GM18498 (cell line): Measurements from ENCODE around the gene RNF5.
"Not testable (repeated sequence)": the region's sequence is repeated elsewhere in the genome, so short reads cannot be mapped to it uniquely, and the experiment has no call there.

ENCODE experiments used
- ATAC-seq: cut with Tn5 transposase; IDR thresholded peaks from one replicate; pipeline ENCODE4 v1.9.1; 2021; ENCODE audit warnings: mild to moderate bottlenecking, moderate library complexity; ENCODE audit not compliant: unreplicated experiment

RNF5 gene

DNA sequence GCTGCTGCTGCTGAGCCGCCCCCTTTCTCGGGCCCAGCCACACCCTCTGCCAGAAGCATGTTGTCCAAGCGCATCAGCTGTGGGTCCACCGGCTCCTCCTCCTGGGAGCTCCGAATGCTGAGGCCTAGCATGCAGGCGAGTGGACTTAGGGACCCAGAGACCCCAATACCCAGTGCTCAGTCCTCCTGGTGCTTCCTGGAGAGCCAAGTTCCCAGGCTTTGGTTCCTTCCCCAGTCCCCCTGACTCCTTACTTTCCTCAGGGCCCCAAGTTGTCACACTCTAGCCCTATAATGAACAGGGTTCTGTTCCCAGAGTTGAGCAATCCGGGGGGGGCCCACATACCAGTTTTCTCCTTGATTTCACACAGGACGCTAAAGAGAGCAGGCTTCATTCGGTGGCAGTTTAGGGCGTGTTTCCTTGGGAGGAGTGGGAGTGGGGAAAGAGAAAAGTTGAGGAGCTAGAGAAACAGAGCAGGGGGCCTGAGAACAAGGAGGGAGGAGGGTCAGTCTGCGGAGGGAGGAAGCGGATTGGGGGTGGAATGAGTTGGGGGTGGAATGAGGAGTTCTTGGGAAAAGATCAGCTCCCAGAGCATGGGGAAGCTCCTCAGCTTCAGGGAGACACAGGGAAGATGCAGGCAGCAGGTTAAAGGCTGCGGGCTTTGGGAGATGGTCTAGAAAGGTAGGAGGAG, 10.3 kb downstream of the RNF5 start:
- ATAC-seq: no peak

DNA sequence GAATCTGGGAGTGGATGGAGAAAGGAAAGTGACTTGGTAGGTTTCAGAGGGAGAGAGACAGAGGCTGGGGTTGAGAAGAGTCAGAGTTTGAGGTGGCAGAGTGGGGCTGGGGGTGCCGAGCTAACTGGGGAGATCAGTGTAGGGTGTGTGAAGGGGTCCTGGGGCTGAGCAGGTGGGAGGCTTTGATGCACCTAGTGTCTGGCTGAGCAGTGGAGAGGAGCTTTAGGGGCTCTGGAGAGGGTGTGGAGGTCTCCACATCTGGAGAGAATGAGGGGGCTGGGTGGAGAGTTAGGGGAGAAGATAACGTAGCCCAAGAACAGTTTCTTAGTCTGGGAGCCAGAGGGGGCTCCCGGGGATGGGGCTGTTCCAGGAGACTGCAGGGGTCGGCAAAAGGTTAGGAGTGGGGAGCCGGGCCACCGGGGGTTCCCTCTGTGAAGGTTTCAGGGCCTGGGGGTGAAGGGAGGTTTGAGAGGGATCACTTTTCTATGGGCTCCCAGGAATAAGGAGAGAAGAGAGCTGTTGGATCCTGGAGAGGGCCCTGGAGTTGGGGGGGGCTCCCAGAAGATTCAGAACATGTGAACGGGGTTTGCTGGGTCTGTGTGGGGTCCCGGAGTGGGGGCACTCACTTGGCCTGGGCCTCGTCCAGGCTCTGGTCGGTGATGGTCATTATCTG, 11.0 kb downstream of the RNF5 start:
- no peak for ATAC-seq

DNA sequence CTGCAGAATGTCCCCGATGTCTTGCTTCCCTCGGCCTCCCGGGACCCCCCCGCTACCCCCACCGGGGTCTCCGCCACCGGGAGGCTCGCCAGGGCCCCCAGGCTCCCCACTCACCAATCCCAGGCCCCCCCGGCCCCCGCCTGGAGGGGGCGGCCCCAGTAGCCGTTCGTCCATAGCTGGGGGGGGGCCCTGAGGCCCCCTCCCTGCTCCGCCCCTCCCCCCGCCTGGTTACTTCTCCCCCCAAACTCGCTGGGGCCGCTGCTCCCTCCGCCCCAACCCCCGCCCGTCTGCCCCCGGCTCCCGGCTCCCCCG, 11.5 kb downstream of the RNF5 start:
- no peak for ATAC-seq

- peak; percentile 67 for ATAC-seq
Observed at GRCh38 chr6:32190054-32190851, 12.0 kb downstream of the RNF5 start, which contains the start of gene PBX2. PBX2 (minus strand) TSS chr6:32190202; CDS start chr6:32189915, 287 bp downstream.

DNA sequence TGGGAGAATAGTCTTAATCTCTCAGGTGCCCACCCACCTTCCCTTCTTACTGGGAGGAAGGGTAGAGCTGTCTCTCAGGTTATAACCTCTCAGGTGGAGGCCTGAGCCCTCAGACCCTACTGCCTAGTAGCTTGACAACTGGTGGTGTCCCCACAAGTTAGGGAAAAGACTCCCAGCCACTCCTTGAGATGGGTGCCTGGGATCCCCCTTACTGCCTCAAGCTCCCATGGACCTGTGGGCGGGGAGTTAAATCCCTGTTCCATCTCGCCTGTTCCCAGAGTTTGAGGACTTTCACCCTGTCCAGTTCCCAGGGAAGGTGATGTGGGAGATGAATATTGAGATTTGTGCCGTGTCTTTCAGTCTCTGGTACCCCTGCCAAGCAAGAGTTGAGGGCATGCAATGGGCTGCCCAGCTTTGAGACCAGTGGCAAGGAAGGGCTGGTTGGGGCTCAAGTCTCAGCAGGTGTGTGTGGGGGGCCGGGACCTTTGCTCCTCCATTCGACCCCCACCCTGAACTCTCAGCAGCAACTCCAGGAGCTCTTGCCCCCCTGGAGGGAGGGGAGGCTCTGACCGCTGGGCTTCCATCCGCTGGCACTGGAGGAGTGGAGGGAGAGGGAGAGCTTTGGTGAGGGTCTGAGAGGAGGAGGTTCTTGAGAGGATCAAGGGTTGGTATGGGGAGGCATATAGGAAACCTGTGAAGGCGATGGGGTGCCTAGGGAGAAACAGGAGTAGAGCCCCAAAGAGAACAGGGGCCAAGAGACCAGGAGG, 12.9 kb downstream of the RNF5 start:
- no peak for ATAC-seq

DNA sequence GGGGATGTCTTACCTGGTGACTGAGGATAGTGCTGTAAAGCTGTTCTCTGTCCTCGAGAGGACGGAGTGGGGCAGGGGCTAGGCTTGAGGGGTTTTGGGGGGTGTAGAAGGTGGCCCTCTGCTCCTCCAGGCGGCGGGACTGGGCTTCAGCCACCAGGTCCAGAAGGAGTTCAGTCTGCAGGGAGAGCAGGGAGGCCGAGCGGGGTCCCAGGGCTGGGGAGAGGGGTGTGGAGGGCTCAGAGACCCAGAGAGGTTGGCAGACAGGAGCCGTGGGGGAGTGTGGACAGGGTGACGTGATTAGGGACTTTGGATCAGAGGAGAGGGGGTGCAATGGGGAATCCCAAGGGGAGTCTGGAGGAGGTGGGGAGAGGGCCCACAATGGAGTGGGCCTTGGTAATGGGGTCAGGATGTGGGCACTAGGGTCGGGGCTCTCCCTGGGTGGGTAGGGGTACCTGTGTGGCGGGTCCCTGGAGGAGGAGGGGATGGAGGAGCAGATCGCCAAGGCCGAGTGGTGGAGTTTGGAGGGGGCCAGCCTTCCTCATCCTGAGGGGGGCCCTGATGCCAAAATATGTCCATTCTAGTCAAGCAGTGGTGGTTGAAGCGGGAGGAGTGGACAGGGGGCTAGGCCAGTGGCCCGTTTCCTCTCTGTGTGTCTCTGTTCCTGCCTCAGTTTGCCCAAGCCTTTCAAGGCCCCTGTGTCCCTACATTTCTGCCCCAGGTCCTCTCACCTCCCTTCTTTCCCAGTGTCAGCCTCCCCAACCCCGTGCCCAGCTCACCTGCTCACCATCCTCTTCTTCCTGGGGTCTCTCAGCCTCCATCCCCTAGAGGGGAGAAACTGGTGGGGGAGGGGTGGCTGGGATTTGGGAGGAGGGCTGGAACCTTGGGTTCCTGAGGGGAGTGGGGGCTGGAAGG, 13.7 kb downstream of the RNF5 start:
- no peak for ATAC-seq

- no peak for ATAC-seq
Observed at GRCh38 chr6:32192608-32193039, 14.4 kb downstream of the RNF5 start, which contains the start of gene GPSM3. GPSM3 (minus strand) TSS chr6:32192643; CDS start chr6:32192513, 130 bp downstream.

DNA sequence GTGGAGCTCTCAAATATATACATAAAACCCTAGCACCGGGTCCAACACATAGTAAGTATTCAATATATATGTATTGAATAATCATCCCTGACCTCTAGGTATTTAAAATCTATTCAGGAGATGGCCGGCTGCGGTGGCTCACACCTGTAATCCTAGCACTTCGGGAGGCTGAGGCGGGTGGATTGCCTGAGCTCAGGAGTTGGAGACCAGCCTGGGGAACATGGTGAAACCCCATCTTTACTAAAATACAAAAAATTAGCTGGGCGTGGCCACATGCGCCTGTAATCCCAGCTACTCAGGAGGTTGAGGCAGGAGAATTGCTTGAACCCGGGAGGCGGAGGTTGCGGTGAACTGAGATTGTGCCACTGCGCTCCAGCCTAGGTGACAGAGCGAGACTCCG, 14.9 kb downstream of the RNF5 start:
- ATAC-seq: not testable (repeated sequence)

DNA sequence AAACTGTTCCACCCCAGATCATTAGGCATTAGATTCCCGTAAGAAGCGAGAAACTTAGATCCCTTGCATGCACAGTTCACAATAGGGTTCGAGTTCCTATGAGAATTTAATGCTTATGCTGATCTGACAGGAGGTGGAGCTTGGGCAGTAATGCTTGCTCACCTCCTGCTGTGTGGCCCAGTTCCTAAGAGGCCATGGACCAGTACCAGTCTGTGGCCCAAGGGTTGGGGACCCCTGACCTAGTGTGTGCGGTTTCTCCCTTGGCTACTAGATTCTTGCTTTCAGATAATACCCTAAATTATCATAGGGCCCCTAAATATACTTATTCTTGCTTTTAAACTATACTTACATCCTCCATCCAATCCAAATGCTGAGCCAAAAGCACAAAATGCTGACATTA, 16.2 kb downstream of the RNF5 start:
- ATAC-seq: no peak

GRCh38 chr6:32194825-32195651, 16.8 kb downstream of the RNF5 start:
- ATAC-seq: no peak

DNA sequence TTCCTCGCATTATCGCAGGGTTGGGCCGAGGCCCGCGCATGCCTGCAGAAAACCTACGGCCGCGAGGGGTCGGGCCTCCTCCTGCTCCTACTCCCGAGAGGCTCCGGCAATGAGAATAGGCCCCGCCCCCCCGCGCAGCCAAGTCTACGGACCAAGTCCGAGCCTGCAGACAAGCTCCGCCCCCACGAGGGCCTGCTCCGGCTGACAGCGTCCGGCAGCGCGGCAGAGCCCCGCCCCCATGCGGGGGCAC, 17.4 kb downstream of the RNF5 start:
- ATAC-seq: peak; percentile 80

GRCh38 chr6:32195902-32196681, 17.9 kb downstream of the RNF5 start:
- peak; percentile 87 for ATAC-seq

DNA sequence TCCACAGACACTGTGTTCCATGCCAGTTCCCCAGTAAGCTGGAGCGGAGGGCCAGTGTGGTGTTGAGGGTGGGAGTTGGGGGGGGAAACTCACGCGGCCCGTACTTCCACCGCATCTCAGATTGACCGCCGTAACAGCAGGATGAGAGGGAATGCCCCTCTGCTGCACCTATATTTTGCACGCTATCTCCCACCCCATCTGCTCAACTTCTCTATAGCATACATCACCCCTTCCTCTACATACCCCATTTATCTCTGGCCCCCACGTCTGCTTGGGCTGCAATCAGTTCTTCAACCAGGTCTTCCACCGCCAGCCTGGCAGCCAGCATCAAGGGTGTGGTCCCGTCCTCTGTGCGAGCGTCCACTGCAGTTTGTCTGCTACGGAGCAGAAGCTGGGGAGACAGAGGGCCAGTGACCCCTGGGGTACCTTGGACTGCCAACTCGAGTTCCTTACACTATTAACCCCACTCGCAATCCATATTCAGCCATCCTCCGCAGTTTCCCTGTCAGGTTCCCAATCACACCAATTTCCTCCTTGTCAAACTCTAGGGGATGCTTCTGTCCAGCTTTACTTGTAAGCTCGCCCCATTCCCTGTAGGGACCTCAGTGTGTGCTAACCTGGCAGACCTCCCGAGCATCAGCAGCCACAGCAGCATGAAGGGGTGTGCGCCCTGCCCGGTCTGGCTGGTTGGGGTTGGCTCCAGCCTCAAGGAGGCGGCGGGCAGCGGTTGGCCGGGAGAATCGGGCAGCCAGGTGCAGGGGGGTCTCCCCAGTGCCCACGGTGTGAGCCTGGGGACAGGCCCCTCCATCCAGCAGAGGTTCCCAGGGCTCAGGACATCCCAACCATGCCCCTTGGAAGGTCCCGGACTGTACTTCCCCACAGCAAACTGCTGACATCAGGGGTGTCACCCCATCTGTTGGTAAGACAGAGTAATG, 18.7 kb downstream of the RNF5 start:
- ATAC-seq: no peak

DNA sequence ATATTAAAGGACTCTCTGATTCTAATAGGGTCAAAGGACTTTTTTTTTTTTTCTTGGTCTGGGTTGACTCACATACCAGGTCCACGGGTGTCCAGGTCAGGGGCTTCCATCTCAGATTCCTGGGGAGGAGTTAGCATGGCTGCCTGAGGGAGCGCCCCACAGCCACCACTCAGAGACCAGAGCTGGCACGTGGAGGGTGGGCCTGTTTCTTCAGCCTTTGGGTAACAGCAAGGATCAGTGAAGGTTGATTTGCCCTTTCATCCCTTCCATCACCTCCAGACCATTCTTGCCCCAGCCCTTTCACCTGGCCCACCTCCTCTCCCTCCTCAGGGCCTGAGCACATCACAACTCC, 20.1 kb downstream of the RNF5 start:
- no peak for ATAC-seq

GRCh38 chr6:32198866-32199265, 20.7 kb downstream of the RNF5 start:
- no peak for ATAC-seq

GRCh38 chr6:32200711-32201475, 22.7 kb downstream of the RNF5 start:
- no peak for ATAC-seq

DNA sequence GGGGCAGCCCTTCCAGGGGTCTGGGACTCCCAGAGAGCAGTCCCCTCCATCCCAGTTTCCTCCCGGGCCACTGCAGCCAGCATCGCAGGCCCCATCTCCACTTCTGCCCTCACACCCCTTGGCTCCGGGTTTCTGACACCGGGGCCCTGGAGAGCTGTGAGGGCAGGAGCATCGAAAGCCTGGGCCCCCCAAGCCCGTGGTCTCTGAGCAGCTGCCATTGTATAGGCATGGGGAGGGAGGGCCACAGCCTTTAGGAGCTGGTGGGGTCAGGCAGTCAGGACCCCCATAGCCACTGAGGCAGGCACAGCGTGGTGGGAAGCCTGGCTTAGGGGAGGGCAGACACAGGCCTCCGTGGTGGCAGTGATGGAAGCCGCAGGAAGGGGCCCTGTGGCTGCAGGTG, 24.0 kb downstream of the RNF5 start:
- ATAC-seq: no peak
